Keratinocyte (primary cell): ENCODE measurements around the gene B3GAT1. TPM values are rescaled to one million over a fixed set of nuclear protein-coding genes. Genes with fewer than 3 reads are reported as not detected.

Experiments
- DNase-seq: peaks from one replicate; pipeline ENCODE4 v3.0.0-alpha.2; 2011; ENCODE audit warnings: low read depth, missing footprints, low spot score
- FAIRE-seq: peaks from 2 replicates; lab custom pipeline; 2011; peaks lifted over from hg19 to GRCh38; lab: Jason Lieb, UNC
- H2AFZ ChIP-seq: 2 replicates; pipeline ENCODE4 v1.6.0; 2012; ENCODE audit warnings: low read length, control low read depth, inconsistent platforms; ENCODE audit not compliant: control insufficient read depth
- H3K27ac ChIP-seq: 2 replicates; pipeline ENCODE4 v1.5.1; 2011; ENCODE audit warnings: low read length; ENCODE audit not compliant: control insufficient read depth, insufficient read depth
- H3K27me3 ChIP-seq: 3 replicates; pipeline ENCODE4 v1.6.0; 2011; ENCODE audit warnings: low read length; ENCODE audit not compliant: control insufficient read depth, insufficient read depth; ENCODE audit errors: extremely low read depth
- H3K36me3 ChIP-seq, 2 experiments: 2 replicates in 1 of 2; 3 replicates in 1 of 2; pipeline ENCODE4 v1.5.1; 2011; ENCODE audit warnings: low read length in 2 of 2, mild to moderate bottlenecking in 1 of 2; ENCODE audit not compliant: control insufficient read depth in 2 of 2, insufficient read depth in 2 of 2; ENCODE audit errors: extremely low read depth in 1 of 2
- H3K4me1 ChIP-seq: 3 replicates; pipeline ENCODE4 v1.5.1; 2011; ENCODE audit warnings: low read length; ENCODE audit not compliant: control insufficient read depth, insufficient read depth; ENCODE audit errors: extremely low read depth
- H3K4me2 ChIP-seq: 3 replicates; pipeline ENCODE4 v1.6.0; 2011; ENCODE audit warnings: low read depth, low read length; ENCODE audit not compliant: control insufficient read depth, insufficient read depth; ENCODE audit errors: extremely low read depth
- H3K4me3 ChIP-seq, 3 experiments: fragments of 200-600 bp in 1 of 3; sonication (generic) in 1 of 3; 2 replicates in 2 of 3; 3 replicates in 1 of 3; pipeline ENCODE4 v1.5.1; 2011 to 2016; ENCODE audit warnings: low read length in 3 of 3, mild to moderate bottlenecking in 3 of 3, control low read depth in 2 of 3, inconsistent platforms in 1 of 3, low read depth in 1 of 3, mixed read lengths in 1 of 3, mixed run types in 1 of 3, moderate library complexity in 1 of 3; ENCODE audit not compliant: control insufficient read depth in 2 of 3, insufficient read depth in 2 of 3; ENCODE audit errors: extremely low read depth in 1 of 3
- H3K79me2 ChIP-seq: 2 replicates; pipeline ENCODE4 v1.6.0; 2012; ENCODE audit warnings: low read length; ENCODE audit not compliant: control insufficient read depth, insufficient read depth
- H3K9ac ChIP-seq: 3 replicates; pipeline ENCODE4 v1.6.0; 2011; ENCODE audit warnings: low read length; ENCODE audit not compliant: control insufficient read depth, insufficient read depth; ENCODE audit errors: extremely low read depth
- H3K9me1 ChIP-seq: 3 replicates; pipeline ENCODE4 v1.6.0; 2011; ENCODE audit warnings: low read length; ENCODE audit not compliant: control insufficient read depth, insufficient read depth; ENCODE audit errors: extremely low read depth
- H3K9me3 ChIP-seq: 2 replicates; pipeline ENCODE4 v1.5.1; 2012; ENCODE audit warnings: low read depth, low read length; ENCODE audit not compliant: control insufficient read depth
- H4K20me1 ChIP-seq: 3 replicates; pipeline ENCODE4 v1.6.0; 2011; ENCODE audit warnings: low read length; ENCODE audit not compliant: control insufficient read depth, insufficient read depth; ENCODE audit errors: extremely low read depth
- CTCF ChIP-seq, 3 experiments: IDR thresholded peaks in 1 of 3; conservative IDR thresholded peaks in 1 of 3; optimal IDR thresholded peaks in 1 of 3; 2 replicates in 2 of 3; 3 replicates in 1 of 3; pipeline versions ENCODE3 to v1.5.1; 2011; ENCODE audit warnings: low read length in 3 of 3, mild to moderate bottlenecking in 3 of 3, moderate library complexity in 2 of 3, control low read depth in 1 of 3, inconsistent platforms in 1 of 3; ENCODE audit not compliant: insufficient read depth in 2 of 3; ENCODE audit errors: extremely low read depth in 1 of 3
- EZH2 ChIP-seq: IDR thresholded peaks from one replicate; pipeline ENCODE4 v1.6.1; 2012; ENCODE audit warnings: inconsistent platforms, mild to moderate bottlenecking, low read length, moderate library complexity
- dilution Hi-C: fragments of 300-500 bp; cut with MboI; formaldehyde crosslinking; loops from one replicate; pipeline ENCODE4 v1.7.0; 2020; ENCODE audit warnings: low sequenced_read_pairs; ENCODE audit not compliant: extremely low pct_ligation_motif_present
- polyA plus RNA-seq, 5 experiments: library from polyadenylated mRNA; depleted of rRNA in 3 of 5; stranded (reverse) in 3 of 5; stranded (forward) in 1 of 5; unstranded in 1 of 5; fragments of >200 nt; gene quantifications; 1 replicate in 1 of 5; 2 replicates in 3 of 5; 3 replicates in 1 of 5; pipeline versions ENCODE4 v1.2.1 to v1.2.3, GENCODE V29; 2011 to 2012; ENCODE audit warnings: missing spikeins in 2 of 5, low read depth in 1 of 5, low replicate concordance in 1 of 5

Gene B3GAT1
- polyA plus RNA-seq, 1 donor (not counting 4 experiments of a cell fraction or from before 2014, with no cell fraction given): 0.04 TPM

GRCh38 chr11:134402910-134403309 is 9.1 kb downstream of the B3GAT1 start:
- Histone ChIP-seq H3K9me3 (no peaks in the 10 kb centered on the region), H3K9me1 (no peaks in the 10 kb centered on the region), H3K79me2 (no peaks in the 10 kb centered on the region), H3K4me3 (no peak overlapping the region), H2AFZ (no peak overlapping the region), H3K27ac (no peak overlapping the region), H3K9ac (no peak overlapping the region), H3K36me3 (no peaks in the 10 kb centered on the region), H4K20me1 (no peaks in the 10 kb centered on the region), H3K4me1 (peaks cover 9% of the 10 kb centered on the region), H3K4me2 (no peak overlapping the region), H3K27me3 (peaks cover 7% of the 10 kb centered on the region)
- no peak for FAIRE-seq
- dilution Hi-C loops: no loop called here
- no peak for TF ChIP-seq EZH2
- TF ChIP-seq CTCF (optimal IDR thresholded peaks at IDR 0.05 in 1 of 3, IDR thresholded peaks at IDR 0.05 in 1 of 3, conservative IDR thresholded peaks at IDR 0.05 in 1 of 3; ENCODE audit: extremely low read depth in 1 of 3, insufficient read depth in 2 of 3, low read length in 3 of 3): no peak
- DNase-seq: no peak

GRCh38 chr11:134401825-134402809 is 9.9 kb downstream of the B3GAT1 start:
- Histone ChIP-seq H3K4me1 (peaks cover 9% of the 10 kb centered on the region), H3K9me3 (no peaks in the 10 kb centered on the region), H3K4me3 (no peak overlapping the region), H3K36me3 (no peaks in the 10 kb centered on the region), H3K4me2 (no peak overlapping the region), H3K9me1 (no peaks in the 10 kb centered on the region), H3K9ac (no peak overlapping the region), H3K27me3 (peaks cover 3% of the 10 kb centered on the region), H3K27ac (no peak overlapping the region), H4K20me1 (no peaks in the 10 kb centered on the region), H2AFZ (no peak overlapping the region), H3K79me2 (no peaks in the 10 kb centered on the region)
- no peak for DNase-seq
- FAIRE-seq: no peak
- dilution Hi-C loops: no loop called here
- no peak for TF ChIP-seq CTCF (optimal IDR thresholded peaks at IDR 0.05 in 1 of 3, IDR thresholded peaks at IDR 0.05 in 1 of 3, conservative IDR thresholded peaks at IDR 0.05 in 1 of 3; ENCODE audit: extremely low read depth in 1 of 3, insufficient read depth in 2 of 3, low read length in 3 of 3)
- TF ChIP-seq EZH2: no peak
